PFSK-1 (cell line): ENCODE results near the gene CTIF.

Experiments
- POLR2AphosphoS5 ChIP-seq: IDR thresholded peaks from 2 replicates; pipeline ENCODE4 v1.6.1; 2012; ENCODE audit warnings: low read depth, mild to moderate bottlenecking, control low read depth, low read length, moderate library complexity
- TAF1 ChIP-seq: IDR thresholded peaks from 2 replicates; pipeline ENCODE4 v1.6.1; 2012; ENCODE audit warnings: low read length, control low read depth, borderline replicate concordance; ENCODE audit not compliant: insufficient read depth
- TF ChIP-seq, protein P1 (sequence below), 2 experiments: IDR thresholded peaks; 2 replicates each; pipeline versions ENCODE4 v1.6.1 to v1.8.0; 2011 to 2012; ENCODE audit warnings: low read depth in 2 of 2, low read length in 2 of 2, control low read depth in 1 of 2, inconsistent platforms in 1 of 2, mild to moderate bottlenecking in 1 of 2, moderate library complexity in 1 of 2; ENCODE audit not compliant: insufficient read depth in 1 of 2

DNA sequence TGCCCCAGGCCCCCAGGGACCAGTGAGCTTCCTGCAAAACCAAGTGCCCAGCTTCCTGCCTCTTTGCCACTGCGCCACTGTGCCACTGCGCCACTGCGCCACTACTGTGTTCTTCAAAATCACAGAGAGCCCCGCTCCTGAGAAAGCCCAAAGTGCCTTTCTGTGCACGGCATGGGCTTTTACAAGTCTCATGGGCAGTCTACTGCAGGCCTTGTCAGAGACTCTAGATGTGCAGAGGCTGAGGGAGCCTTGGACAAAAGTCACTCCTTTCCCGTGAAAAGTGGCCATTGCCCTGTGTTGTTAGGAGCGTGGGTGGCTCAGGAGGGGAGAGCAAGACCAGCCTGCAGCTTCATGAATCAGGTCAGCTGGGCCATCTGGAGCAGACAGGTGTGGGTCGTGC, 231.4 kb downstream of the CTIF start:
- TF ChIP-seq, protein P1, sequence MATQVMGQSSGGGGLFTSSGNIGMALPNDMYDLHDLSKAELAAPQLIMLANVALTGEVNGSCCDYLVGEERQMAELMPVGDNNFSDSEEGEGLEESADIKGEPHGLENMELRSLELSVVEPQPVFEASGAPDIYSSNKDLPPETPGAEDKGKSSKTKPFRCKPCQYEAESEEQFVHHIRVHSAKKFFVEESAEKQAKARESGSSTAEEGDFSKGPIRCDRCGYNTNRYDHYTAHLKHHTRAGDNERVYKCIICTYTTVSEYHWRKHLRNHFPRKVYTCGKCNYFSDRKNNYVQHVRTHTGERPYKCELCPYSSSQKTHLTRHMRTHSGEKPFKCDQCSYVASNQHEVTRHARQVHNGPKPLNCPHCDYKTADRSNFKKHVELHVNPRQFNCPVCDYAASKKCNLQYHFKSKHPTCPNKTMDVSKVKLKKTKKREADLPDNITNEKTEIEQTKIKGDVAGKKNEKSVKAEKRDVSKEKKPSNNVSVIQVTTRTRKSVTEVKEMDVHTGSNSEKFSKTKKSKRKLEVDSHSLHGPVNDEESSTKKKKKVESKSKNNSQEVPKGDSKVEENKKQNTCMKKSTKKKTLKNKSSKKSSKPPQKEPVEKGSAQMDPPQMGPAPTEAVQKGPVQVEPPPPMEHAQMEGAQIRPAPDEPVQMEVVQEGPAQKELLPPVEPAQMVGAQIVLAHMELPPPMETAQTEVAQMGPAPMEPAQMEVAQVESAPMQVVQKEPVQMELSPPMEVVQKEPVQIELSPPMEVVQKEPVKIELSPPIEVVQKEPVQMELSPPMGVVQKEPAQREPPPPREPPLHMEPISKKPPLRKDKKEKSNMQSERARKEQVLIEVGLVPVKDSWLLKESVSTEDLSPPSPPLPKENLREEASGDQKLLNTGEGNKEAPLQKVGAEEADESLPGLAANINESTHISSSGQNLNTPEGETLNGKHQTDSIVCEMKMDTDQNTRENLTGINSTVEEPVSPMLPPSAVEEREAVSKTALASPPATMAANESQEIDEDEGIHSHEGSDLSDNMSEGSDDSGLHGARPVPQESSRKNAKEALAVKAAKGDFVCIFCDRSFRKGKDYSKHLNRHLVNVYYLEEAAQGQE (IDR thresholded peaks at IDR 0.05; ENCODE audit: insufficient read depth in 1 of 2, low read depth in 2 of 2, low read length in 2 of 2): no peak
- TF ChIP-seq TAF1 (no peak), POLR2AphosphoS5 (no peak)
